Stimulated activated naive CD4-positive, alpha-beta T cell (primary cell): ENCODE results near the gene MRPS18C.
A peak's percentile ranks its signal among the peaks of the same experiment; 100 is the strongest.
"Not testable (repeated sequence)": the region's sequence is repeated elsewhere in the genome, so short reads cannot be mapped to it uniquely, and the experiment has no call there.

Source experiments
- DNase-seq, 6 experiments: peaks; one replicate each; lab custom pipeline; 2025; lab: John Stamatoyannopoulos, UW

The MRPS18C gene

GRCh38 chr4:83496085-83496917, 40.4 kb downstream of the MRPS18C start:
- DNase-seq = not testable (repeated sequence)

GRCh38 chr4:83498187-83498586, 42.3 kb downstream of the MRPS18C start:
- no peak for DNase-seq

GRCh38 chr4:83501671-83502070, 45.8 kb downstream of the MRPS18C start:
- DNase-seq = not testable (repeated sequence)

GRCh38 chr4:83503974-83504373, 48.1 kb downstream of the MRPS18C start:
- peak in 4 of 6 experiments; percentile 8 to 64 (median 41) for DNase-seq

- DNase-seq = peak in 2 of 6 experiments; percentile 30 to 34
Observed at GRCh38 chr4:83504503-83504902, 48.6 kb downstream of the MRPS18C start.

GRCh38 chr4:83504996-83505395, 49.1 kb downstream of the MRPS18C start:
- DNase-seq = peak in 1 of 6 experiments; percentile 2

GRCh38 chr4:83509156-83509585, 53.3 kb downstream of the MRPS18C start:
- peak; percentile 5 to 50 (median 17) for DNase-seq

GRCh38 chr4:83510442-83510841, 54.6 kb downstream of the MRPS18C start:
- no peak for DNase-seq
